ENCODE data around the gene WDR86.

Gene WDR86, protein sequence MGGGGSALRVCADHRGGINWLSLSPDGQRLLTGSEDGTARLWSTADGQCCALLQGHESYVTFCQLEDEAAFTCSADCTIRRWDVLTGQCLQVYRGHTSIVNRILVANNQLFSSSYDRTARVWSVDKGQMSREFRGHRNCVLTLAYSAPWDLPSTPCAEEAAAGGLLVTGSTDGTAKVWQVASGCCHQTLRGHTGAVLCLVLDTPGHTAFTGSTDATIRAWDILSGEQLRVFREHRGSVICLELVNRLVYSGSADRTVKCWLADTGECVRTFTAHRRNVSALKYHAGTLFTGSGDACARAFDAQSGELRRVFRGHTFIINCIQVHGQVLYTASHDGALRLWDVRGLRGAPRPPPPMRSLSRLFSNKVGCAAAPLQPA

DNA sequence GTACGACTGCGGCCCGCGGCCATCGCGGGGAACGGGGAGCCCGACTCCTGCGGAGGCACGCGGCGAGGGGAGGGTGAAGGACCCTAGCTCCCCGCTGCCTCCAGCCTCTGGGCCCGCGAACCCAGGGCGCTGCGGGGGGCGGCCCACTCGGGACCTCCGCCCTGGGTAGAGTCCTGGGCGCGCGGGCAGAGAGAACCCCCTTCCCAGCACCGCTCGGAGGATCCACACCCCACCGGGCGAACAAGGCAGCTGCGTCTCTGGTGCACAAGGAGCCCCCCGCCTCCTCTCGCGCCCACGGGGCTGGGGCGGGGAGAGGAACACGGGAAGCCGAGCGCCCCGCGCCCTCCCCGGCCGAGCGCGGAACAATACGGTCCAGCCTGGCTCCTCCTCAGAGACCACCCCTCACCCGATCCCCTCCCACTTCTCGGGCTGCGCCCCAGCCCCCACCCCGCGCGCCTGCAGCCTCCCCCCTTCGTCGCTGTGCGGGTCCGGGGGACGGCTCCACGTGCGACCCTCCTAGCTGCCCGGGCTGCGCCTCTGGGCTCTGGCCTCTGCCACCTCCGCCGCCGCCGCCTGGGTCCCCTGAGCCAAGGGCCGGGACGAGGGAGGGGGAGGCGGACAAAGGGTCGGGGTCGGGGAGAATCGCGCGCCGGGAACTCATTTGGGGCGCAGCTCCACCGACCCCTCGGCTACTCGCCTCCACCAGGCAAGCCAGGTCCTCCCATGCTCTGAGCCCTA, at the start of gene WDR86:
WDR86 (minus strand) TSS at position 372 of the 738 bp plus-strand sequence. CDS start 449 bp downstream, outside the sequence.
- DNase-seq (ENCODE audit: low spot score) = no peak

- no peak for DNase-seq (ENCODE audit: low spot score)
Observed at GRCh38 chr7:151457534-151457933, 47.7 kb upstream of the WDR86 start.

GRCh38 chr7:151456782-151457181, 46.9 kb upstream of the WDR86 start:
- DNase-seq (ENCODE audit: low spot score) = no peak

DNA sequence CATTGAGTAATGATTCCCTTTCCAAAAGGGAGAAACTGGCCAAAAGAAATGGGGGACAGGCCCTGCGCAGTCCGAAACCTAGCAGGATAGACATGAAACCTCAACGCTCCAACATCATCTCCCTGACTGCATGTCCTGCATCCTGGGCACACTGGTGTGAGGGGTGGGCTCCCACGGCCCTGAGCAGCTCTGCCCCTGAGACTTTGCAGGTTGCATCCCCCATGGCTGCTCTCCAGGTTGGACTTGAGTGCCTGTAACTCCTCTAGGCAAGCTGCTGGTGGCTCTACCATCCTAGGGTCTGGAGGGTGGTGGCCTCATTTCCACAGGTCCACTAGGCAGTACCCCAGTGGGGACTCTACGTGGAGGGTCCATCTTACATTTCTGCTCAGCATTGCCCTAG, 46.4 kb upstream of the WDR86 start:
- DNase-seq (ENCODE audit: low spot score) = no peak

GRCh38 chr7:151455690-151456089, 45.9 kb upstream of the WDR86 start:
- no peak for DNase-seq (ENCODE audit: low spot score)

- DNase-seq (ENCODE audit: low spot score) = no peak
Observed at GRCh38 chr7:151454932-151455530, 45.2 kb upstream of the WDR86 start.

DNA sequence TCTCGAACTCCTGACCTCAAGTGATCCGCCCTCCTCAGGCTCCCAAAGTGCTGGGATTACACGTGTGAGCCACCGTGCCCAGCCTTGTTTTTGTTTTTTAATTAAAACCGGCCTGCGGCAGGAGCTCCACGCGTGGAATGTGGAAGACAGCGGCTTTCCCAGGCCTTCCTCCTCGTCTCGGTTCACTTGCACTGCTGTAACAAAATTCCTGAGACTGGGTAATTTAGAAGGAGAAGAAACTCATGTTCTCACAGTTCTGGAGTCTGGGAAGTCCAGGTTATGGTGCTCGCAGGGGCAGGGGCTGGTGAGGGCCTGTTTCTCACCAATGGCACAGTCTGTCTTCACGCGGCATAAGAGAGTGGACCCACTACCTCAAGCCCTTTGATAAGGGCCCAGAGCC, 44.5 kb upstream of the WDR86 start:
- no peak for DNase-seq (ENCODE audit: low spot score)

- no peak for DNase-seq (ENCODE audit: low spot score)
Observed at GRCh38 chr7:151453326-151453791, 43.5 kb upstream of the WDR86 start.

DNA sequence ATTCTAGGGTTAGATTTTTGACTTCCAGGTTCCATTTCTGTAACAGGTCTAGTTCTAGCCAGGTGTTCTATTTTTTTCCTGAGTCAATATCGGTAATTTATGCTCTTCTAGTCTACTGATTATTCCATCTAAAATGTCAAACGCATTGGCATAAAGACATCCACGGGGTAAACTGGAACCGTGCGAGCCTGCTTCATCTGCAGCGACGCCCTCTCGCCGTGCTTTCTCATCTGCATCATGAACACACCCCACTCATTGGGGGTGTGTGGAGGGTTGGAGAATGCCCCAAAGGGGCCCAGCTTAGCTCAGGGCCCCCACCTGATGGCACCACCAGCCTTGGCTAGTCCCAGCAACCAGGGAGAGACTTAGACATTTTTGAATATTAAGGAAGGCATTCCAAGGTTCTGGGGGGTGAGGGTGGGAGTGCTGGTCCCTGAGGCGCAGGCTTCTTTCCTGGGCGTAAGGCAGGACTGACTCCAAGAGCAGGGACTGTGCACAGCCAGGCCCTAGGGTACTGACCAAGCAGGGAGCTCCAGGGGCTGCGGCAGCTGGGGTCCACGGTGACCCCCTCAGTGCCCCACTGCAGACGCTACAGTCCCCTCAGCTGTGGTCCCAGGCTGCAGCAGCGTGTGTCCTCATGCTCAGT, 43.0 kb upstream of the WDR86 start:
- DNase-seq (ENCODE audit: low spot score) = no peak

DNA sequence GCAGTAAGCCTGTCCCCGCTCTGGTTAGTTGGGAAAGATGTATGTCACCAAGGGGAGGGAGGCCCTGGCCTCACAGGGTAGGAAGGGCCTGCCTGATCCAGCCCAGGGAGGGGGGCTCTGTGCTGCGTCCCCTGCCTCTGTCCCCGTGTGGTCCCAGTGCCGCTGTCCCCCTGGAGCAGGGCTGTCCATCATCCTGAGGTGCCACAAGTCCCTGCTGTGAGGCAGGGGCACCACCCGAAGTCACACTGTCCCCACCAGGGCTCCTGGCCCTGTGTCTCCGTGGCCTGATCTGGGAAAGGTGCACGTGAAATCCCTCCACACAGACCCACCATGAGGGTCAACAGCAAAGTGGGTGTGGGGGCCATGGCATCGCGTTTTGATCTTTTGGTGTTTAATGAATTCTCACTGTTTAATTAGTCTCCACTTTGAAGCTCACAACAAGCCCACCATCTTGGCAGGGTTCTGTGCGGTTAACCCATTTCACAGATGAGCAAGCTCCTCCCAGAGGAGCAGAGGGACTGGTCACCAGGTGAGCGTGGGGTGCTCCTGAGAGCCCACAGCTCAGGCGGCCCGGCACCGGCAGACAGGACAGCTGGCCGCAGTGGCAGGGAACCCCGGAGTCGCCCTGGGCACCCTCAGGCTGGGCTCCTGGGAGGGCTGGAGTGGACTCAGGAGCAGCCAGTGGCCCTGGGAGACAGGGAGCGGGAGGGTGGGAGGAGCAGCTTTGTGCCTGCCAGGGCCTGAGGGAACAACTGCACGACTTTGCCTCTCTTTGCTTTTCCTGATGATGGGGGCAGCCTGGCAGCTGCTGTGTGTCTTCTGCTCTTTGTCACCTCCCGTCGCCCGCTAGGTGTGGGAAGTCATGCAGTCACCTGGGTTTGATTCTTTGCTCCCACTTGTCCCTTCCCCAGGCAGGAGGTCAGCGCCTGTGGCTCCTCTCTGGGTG, 42.1 kb upstream of the WDR86 start:
- no peak for DNase-seq (ENCODE audit: low spot score)

- no peak for DNase-seq (ENCODE audit: low spot score)
Observed at GRCh38 chr7:151451156-151451555, 41.3 kb upstream of the WDR86 start.

DNA sequence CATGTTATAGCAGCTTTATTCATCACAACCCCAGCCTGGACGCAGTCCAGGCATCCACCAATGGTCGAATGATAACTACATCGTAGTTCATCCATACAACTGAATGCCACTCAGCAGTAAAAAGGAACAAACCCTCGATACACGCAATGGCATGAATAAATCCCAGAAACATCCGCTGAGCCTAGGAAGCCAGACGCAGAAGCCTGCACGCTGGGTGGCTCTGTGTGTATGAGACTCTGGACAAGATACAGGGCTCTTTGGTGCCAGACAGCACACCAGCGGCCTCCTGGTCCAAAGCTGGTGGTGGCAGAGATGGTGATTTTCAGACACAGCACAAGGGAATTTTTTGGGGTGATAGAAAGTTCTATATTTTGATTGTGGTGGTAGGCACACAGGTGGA, 40.2 kb upstream of the WDR86 start:
- no peak for DNase-seq (ENCODE audit: low spot score)

DNA sequence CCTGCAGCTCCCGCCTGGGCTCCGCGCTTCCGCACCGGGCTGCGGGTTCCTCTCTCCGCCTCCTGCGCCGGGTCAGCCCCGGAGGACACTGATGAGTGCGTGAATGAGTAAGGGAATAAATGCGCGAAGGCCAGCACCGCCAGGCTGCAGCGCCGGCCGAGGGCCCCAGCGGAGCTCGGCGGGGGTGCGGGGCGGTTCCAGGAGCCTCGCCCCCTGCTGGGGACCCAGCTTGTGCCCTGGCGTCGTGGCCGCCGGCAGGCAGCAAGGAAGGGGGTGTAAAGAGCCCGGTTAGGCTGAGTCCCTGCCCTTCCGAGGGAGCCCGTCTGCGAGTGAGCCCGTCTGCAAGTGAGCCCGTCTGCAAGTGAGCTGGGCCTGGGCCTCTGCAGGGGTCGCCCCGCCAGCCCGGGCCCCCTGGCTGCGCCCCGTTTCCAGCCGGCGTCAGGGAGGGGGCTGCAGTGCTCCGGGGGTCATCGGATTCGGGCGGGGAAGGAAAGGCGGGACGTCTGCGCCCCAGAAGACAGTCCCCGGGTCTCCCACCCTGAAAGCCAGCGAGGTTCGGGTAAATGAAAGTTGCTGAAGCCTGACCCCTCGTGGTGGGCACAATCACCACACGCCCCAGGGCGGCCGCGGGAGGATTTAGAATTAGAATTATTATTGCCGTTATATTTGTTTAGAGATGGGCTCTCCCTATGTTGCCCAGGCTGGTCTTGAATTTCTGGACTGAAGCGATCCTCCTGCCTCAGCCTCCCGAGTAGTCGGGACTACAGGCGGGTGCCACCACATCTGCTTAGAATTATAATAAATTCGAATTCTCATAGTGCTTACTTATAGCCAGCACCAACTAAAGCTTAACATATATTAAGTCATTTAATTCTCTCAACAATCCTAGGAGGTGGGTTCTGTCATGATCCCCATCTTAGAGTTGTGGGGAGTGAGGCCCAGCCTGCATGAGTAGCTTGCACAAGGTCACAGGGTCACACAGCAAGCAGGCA, 38.7 kb upstream of the WDR86 start:
- peak; percentile 66 for DNase-seq (ENCODE audit: low spot score)

GRCh38 chr7:151447901-151448260, 38.0 kb upstream of the WDR86 start:
- no peak for DNase-seq (ENCODE audit: low spot score)

GRCh38 chr7:151447312-151447711, 37.5 kb upstream of the WDR86 start:
- DNase-seq (ENCODE audit: low spot score) = no peak

DNA sequence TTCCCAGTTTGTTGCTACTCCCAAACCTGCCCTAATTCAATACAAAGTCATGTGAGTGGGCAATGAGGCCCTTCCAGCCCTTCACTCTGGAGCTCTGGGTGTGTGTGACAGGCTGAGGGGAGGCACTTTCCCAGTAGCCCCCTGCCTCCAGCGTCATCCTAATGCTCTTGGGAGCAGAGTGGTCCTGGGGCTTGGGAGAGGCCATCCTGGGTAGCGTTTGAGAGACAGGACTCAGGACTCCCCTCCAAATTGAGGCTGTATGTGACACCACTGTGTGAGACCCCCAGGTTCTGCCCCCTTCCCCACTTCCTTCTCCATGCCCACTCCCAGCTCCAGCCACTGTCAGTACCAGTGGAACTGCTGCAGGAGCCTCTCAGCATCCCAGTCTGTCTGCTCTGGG, 36.6 kb upstream of the WDR86 start:
- no peak for DNase-seq (ENCODE audit: low spot score)

- no peak for DNase-seq (ENCODE audit: low spot score)
Observed at GRCh38 chr7:151444632-151445031, 34.8 kb upstream of the WDR86 start.

GRCh38 chr7:151442776-151443496, 33.1 kb upstream of the WDR86 start:
- no peak for DNase-seq (ENCODE audit: low spot score)

DNA sequence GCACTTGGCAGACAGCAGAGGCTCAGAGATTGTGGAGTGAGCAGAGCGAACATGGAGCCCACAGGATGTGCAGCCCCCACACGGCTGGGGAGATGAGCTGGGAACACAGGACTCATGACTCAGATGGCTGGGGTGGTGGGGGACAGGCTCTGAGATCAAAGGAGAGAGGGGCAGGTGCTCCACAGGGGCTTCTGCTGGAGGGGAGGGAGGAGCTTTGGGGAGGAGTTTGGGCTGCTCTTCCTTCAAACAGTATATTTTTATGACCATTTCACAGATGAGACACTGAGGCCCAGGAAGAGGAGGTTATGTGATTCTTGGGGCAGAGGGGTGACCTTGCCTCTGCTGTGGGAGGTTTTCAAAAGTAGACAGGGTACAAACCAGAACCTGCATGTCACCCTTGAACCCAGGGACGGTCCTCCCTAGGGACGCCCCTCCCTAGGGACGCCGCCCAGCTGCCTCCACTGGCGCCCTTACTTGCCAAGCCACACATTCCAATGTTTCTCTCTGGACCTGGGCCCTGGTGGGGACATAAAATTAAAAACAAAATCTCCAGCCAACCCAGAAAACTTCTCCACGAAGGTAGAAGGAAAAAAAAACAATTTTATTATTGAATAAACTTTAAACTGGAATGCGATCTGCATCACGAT, 31.1 kb upstream of the WDR86 start:
- DNase-seq (ENCODE audit: low spot score) = no peak

Data from activated CD4-positive, alpha-beta T cell treated with anti-CD3 and anti-CD28 coated beads, Interleukin-2, Interleukin-4, amounts not matched to agents 100 ng/mL and 50 ng/mL, durations not matched to agents 16 hours and 8 hours (primary cell).